ENCODE results near the gene YIPF4. TPM values are rescaled to one million over a fixed set of nuclear protein-coding genes. Genes with fewer than 3 reads are reported as not detected.
"Not testable (repeated sequence)": the region's sequence is repeated elsewhere in the genome, so short reads cannot be mapped to it uniquely, and the experiment has no call there.

The YIPF4 gene
- total RNA-seq, 2 donors from 2014 or later, result 16.1 to 19.7 TPM

- H3K4me3 Mint-ChIP-seq; H3K27me3 Mint-ChIP-seq; H3K36me3 Mint-ChIP-seq (ENCODE audit: low read depth); DNase-seq; H3K4me1 Mint-ChIP-seq; ATAC-seq; H3K9me3 ChIP-seq (ENCODE audit: control insufficient read depth, low read length, poor library complexity, severe bottlenecking); H3K27ac Mint-ChIP-seq: not testable (repeated sequence)
Measured at GRCh38 chr2:32293966-32294562, 16.4 kb downstream of the YIPF4 start.

GRCh38 chr2:32310577-32310976 lies 32.9 kb downstream of the YIPF4 start:
- DNase-seq (no peak), ATAC-seq (no peak)
- no peaks in the 10 kb centered on the region for H3K27me3 Mint-ChIP-seq

GRCh38 chr2:32314886-32315285 lies 37.2 kb downstream of the YIPF4 start:
- Mint-ChIP-seq H3K36me3 (ENCODE audit: low read depth) (no peaks in the 10 kb centered on the region), H3K4me3 (no peak overlapping the region), H3K27me3 (no peaks in the 10 kb centered on the region), H3K4me1 (peaks cover 2% of the 10 kb centered on the region), H3K27ac (no peak overlapping the region)
- DNase-seq (no peak), ATAC-seq (no peak)
- no peaks in the 10 kb centered on the region for H3K9me3 ChIP-seq (ENCODE audit: control insufficient read depth, low read length, poor library complexity, severe bottlenecking)

More at GRCh38 chr2:32310577-32310976, 32.9 kb downstream of the YIPF4 start:
- H3K9me3 ChIP-seq (ENCODE audit: control insufficient read depth, low read length, poor library complexity, severe bottlenecking), result no peaks in the 10 kb centered on the region
- Mint-ChIP-seq H3K4me1 (no peaks in the 10 kb centered on the region), H3K27ac (no peak overlapping the region), H3K4me3 (no peak overlapping the region), H3K36me3 (ENCODE audit: low read depth) (no peaks in the 10 kb centered on the region)

GRCh38 chr2:32328679-32329078 lies 51.0 kb downstream of the YIPF4 start:
- not testable (repeated sequence) for H3K27me3 Mint-ChIP-seq; H3K27ac Mint-ChIP-seq; H3K36me3 Mint-ChIP-seq (ENCODE audit: low read depth); H3K4me3 Mint-ChIP-seq; H3K9me3 ChIP-seq (ENCODE audit: control insufficient read depth, low read length, poor library complexity, severe bottlenecking); ATAC-seq; H3K4me1 Mint-ChIP-seq; DNase-seq

DNA sequence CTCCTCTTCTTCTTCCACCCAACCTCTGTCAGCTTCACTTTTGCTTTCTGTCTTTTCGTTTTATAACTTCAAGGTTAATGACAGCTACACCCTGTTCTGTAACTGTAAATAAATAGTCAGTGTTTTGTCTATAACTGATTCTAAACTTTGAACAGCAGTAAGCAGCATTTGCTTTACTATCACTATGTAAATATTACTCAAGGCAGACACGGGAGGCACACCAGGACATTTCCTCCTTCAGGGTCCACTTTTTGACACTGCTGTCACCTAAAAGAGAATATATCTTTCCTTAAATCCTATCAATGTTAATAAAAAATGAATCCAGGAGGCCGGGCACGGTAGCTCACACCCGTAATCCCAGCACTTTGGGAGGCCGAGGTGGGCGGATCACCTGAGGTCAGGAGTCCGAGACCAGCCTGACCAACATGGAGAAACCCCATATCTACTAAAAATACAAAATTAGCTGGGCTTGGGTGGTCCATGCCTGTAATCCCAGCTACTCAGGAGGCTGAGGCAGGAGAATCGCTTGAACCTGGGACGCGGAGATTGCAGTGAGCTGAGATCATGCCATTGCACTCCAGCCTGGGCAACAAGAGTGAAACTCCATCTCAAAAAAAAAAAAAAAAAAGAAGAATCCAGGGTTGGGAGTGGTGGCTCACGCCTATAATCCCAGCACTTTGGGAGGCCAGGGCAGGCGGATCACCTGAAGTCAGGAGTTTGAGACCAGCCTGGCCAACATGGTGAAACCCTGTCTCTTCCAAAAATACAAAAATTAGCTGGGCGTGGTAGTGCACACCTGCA lies 51.7 kb downstream of the YIPF4 start:
- H3K27me3 Mint-ChIP-seq; H3K36me3 Mint-ChIP-seq (ENCODE audit: low read depth); DNase-seq; H3K9me3 ChIP-seq (ENCODE audit: control insufficient read depth, low read length, poor library complexity, severe bottlenecking); H3K4me3 Mint-ChIP-seq; H3K27ac Mint-ChIP-seq; ATAC-seq; H3K4me1 Mint-ChIP-seq: not testable (repeated sequence)

- no peaks in the 10 kb centered on the region for H3K9me3 ChIP-seq (ENCODE audit: control insufficient read depth, low read length, poor library complexity, severe bottlenecking)
- H3K27me3 Mint-ChIP-seq, result no peaks in the 10 kb centered on the region
- H3K36me3 Mint-ChIP-seq (ENCODE audit: low read depth), result no peaks in the 10 kb centered on the region
- peaks cover 4% of the 10 kb centered on the region for H3K4me1 Mint-ChIP-seq
- no peak for DNase-seq
- no peak overlapping the region for H3K4me3 Mint-ChIP-seq
- H3K27ac Mint-ChIP-seq, result no peak overlapping the region
- no peak for ATAC-seq
Measured at GRCh38 chr2:32330136-32330535, 52.4 kb downstream of the YIPF4 start.

DNA sequence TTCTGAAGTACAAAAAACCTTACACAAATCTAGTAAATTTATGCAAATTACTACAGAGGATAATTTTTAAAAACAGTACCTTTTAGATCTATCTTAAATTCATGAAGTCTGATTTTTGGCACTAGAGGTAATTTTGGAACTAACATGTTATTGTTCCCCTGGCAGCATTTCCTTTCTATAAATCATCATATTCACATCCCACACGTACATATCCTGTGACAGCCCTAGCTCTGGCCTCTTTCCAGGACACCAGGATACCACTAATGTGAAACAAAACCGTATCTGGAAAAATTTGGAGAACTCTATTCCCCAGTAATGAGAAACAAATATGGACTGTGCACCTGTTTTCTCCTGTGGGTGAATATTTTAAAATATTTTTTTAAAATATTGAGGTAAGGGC lies 65.1 kb downstream of the YIPF4 start:
- DNase-seq, result no peak

GRCh38 chr2:32350797-32351196 lies 73.1 kb downstream of the YIPF4 start:
- H3K27ac Mint-ChIP-seq; DNase-seq; H3K36me3 Mint-ChIP-seq (ENCODE audit: low read depth); H3K9me3 ChIP-seq (ENCODE audit: control insufficient read depth, low read length, poor library complexity, severe bottlenecking); ATAC-seq; H3K4me3 Mint-ChIP-seq; H3K27me3 Mint-ChIP-seq; H3K4me1 Mint-ChIP-seq: not testable (repeated sequence)

More for the DNA sequence above, 65.1 kb downstream of the YIPF4 start:
- Mint-ChIP-seq H3K27me3 (no peaks in the 10 kb centered on the region), H3K4me1 (no peaks in the 10 kb centered on the region), H3K36me3 (ENCODE audit: low read depth) (no peaks in the 10 kb centered on the region), H3K27ac (no peak overlapping the region), H3K4me3 (no peak overlapping the region)
- no peak for ATAC-seq
- H3K9me3 ChIP-seq (ENCODE audit: control insufficient read depth, low read length, poor library complexity, severe bottlenecking), result no peaks in the 10 kb centered on the region

DNA sequence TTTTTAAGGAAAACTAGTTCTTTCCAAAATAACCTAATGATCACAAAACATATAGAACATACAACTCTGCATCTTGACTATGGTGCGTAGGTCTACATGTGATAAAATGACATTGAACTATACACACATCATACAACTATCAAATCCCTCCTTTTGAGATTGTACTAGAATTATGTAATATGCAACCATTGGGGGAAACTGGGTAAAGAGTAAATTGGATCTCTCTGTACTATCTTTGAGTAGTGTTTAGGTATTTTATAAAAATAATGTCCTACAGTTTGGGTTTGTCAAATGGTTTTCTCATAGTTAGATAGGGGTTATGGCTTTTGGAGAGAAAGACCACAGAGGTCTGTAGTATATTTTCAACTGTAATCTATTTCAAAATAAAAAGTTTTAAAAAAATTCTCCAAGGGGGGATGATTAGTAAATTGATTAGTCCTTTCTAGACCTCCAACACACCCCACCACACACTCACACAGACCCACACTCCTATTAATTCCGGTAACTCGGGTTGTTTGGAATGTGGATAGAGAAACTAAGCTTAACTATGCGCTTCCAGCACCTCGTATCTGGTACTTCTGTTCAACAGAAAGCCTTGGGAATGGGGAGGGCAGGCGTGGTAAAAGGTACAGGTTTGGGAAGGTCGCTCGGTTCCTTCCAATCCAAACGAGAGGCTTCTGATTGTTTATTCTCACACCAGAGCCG lies 78.4 kb downstream of the YIPF4 start:
- peak overlapping the region; percentile 96 for H3K27ac Mint-ChIP-seq
- peaks cover 29% of the 10 kb centered on the region for H3K4me1 Mint-ChIP-seq
- H3K36me3 Mint-ChIP-seq (ENCODE audit: low read depth), result peaks cover 6% of the 10 kb centered on the region
- no peak for DNase-seq
- no peaks in the 10 kb centered on the region for H3K27me3 Mint-ChIP-seq
- H3K4me3 Mint-ChIP-seq, result peak overlapping the region; percentile 96
- no peaks in the 10 kb centered on the region for H3K9me3 ChIP-seq (ENCODE audit: control insufficient read depth, low read length, poor library complexity, severe bottlenecking)
- no peak for ATAC-seq

DNA sequence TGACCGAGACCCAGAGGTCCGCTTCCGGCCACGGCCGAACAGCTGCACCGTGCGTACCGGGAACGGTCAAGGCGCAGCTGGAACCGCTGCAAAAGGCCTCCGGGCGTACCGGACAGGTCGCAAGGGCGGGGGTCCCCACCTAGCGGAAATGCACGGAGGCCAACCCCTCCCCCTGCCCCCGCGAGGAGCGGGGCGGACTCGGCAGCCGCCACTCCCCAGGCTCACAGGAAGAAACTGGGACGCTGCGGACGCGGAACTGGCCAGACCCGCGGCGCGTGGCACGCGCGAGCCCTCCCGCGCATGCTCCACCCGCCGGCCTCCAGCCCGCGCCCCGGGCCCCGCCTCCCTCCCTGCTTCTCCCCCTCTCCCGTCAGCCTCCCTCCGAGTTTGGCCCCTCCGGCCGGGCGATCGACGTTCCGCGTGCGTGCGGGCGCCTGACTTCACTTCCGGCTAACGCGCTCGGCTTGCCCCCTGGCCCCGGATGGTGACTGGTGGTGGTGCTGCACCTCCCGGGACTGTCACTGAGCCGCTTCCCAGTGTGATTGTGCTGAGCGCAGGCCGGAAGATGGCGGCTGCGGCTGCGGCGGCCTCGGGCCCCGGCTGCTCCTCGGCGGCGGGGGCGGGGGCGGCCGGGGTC lies 79.1 kb downstream of the YIPF4 start, which contains the start of gene BIRC6:
Gene BIRC6 (plus strand): TSS at position 343 of the 637 bp plus-strand sequence. CDS start 139 bp downstream, at position 482.
- peak within 1 kb of the TSS; percentile 96 for H3K4me3 Mint-ChIP-seq
- peak; percentile 71 to 81 (median 81) for DNase-seq
- no peaks in the 10 kb centered on the region for H3K27me3 Mint-ChIP-seq
- ATAC-seq, result peak; percentile 89
- H3K27ac Mint-ChIP-seq, result peak within 1 kb of the TSS; percentile 96
- H3K36me3 Mint-ChIP-seq (ENCODE audit: low read depth), result peaks cover 6% of the 10 kb centered on the region
- peaks cover 35% of the 10 kb centered on the region for H3K4me1 Mint-ChIP-seq
- H3K9me3 ChIP-seq (ENCODE audit: control insufficient read depth, low read length, poor library complexity, severe bottlenecking), result no peaks in the 10 kb centered on the region

DNA sequence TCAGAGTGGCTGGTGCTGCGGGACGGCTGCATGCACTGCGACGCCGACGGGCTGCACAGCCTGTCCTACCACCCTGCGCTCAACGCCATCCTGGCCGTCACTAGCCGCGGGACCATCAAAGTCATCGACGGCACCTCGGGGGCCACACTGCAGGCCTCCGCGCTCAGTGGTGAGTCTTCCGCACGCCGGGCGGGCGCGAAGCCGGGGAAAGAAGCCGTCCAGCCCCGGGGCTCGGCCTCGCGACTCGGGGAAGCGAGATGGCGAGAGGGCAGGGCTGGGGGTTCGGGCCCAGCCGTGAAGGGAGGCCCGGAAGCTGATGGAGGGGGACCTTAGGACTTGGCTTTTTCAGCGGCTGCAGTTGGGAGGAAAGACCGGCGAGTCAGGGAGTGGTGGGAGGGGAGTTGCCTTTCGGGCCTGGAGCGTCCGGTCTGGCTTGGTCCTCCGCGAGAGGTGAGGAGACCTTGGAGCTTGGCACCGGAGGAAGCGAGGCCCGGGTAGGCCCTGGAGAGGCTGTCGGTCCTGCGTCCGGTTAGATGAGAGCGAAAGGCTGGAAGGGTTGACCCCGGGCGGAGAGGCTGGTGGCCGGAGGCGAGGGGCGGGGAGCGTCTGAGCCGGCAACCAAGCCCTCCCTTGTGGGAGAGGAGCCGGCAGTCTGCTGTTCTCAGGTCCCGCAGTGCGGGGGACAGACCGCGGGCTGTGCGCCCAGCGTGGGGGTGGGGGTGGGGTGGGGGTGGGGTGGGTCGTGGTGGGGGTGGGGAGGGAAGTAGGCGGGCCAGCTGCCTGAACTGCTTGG lies 79.8 kb downstream of the YIPF4 start:
- peak overlapping the region; percentile 96 for H3K4me3 Mint-ChIP-seq
- DNase-seq (peak in 1 of 3 donors; percentile 22), ATAC-seq (peak; percentile 44)
- no peaks in the 10 kb centered on the region for H3K27me3 Mint-ChIP-seq
- H3K9me3 ChIP-seq (ENCODE audit: control insufficient read depth, low read length, poor library complexity, severe bottlenecking), result no peaks in the 10 kb centered on the region
- peaks cover 39% of the 10 kb centered on the region for H3K4me1 Mint-ChIP-seq
- peak overlapping the region; percentile 96 for H3K27ac Mint-ChIP-seq
- H3K36me3 Mint-ChIP-seq (ENCODE audit: low read depth), result peaks cover 6% of the 10 kb centered on the region

- DNase-seq (no peak), ATAC-seq (no peak)
- Mint-ChIP-seq H3K4me3 (peak overlapping the region; percentile 96), H3K4me1 (peaks cover 41% of the 10 kb centered on the region), H3K36me3 (ENCODE audit: low read depth) (peaks cover 6% of the 10 kb centered on the region), H3K27me3 (no peaks in the 10 kb centered on the region), H3K27ac (peak overlapping the region; percentile 96)
- H3K9me3 ChIP-seq (ENCODE audit: control insufficient read depth, low read length, poor library complexity, severe bottlenecking), result no peaks in the 10 kb centered on the region
Measured at GRCh38 chr2:32358111-32358482, 80.4 kb downstream of the YIPF4 start.

All from T-helper 17 cell (primary cell).